ENCODE measurements around the gene DLG2.

Gene DLG2

GRCh38 chr11:84720706-84721402 is 906.3 kb downstream of the DLG2 start:
- no peak for TF ChIP-seq POLR2AphosphoS5 (IDR thresholded peaks at IDR 0.05; ENCODE audit: low read depth)
- TF ChIP-seq CTCF (IDR thresholded peaks at IDR 0.05; ENCODE audit: insufficient read depth, low read length): no peak
- TF ChIP-seq SPI1 (IDR thresholded peaks at IDR 0.05; ENCODE audit: borderline replicate concordance, low read depth): 0 out of 2 replicates have a peak, but pooled peaks have one; percentile 19
- no peak for TF ChIP-seq REST (IDR thresholded peaks at IDR 0.05; ENCODE audit: insufficient replicate concordance, low read depth)
- TF ChIP-seq GABPA (IDR thresholded peaks at IDR 0.05; ENCODE audit: low read depth): no peak
- DNase-seq (ENCODE audit: low read depth in 1 of 2, low spot score in 1 of 2): peak in 1 of 2 experiments; percentile 23
- Histone ChIP-seq H3K4me3 (replicated peaks; ENCODE audit: insufficient read depth, low read length) (0 out of 2 replicates have a peak overlapping the region, but pooled peaks have one; percentile 6), H3K27ac (replicated peaks) (no peak overlapping the region), H3K27me3 (ENCODE audit: insufficient read depth, poor library complexity, severe bottlenecking) (peaks cover 9% of the 10 kb centered on the region)

- no peak for DNase-seq (ENCODE audit: low read depth in 1 of 2, low spot score in 1 of 2)
- no peak overlapping the region for H3K27ac ChIP-seq (replicated peaks)
- TF ChIP-seq CTCF (IDR thresholded peaks at IDR 0.05; ENCODE audit: insufficient read depth, low read length): no peak
- H3K27me3 ChIP-seq (ENCODE audit: insufficient read depth, poor library complexity, severe bottlenecking): peaks cover 9% of the 10 kb centered on the region
- H3K4me3 ChIP-seq (replicated peaks; ENCODE audit: insufficient read depth, low read length): no peak overlapping the region
Observed at GRCh38 chr11:84719935-84720577, 907.1 kb downstream of the DLG2 start.

GRCh38 chr11:84714316-84714780 is 912.8 kb downstream of the DLG2 start:
- TF ChIP-seq GABPA (IDR thresholded peaks at IDR 0.05; ENCODE audit: low read depth) (no peak), CTCF (IDR thresholded peaks at IDR 0.05; ENCODE audit: insufficient read depth, low read length) (peak; percentile 59), REST (IDR thresholded peaks at IDR 0.05; ENCODE audit: insufficient replicate concordance, low read depth) (peak; percentile 97), POLR2AphosphoS5 (IDR thresholded peaks at IDR 0.05; ENCODE audit: low read depth) (no peak), SPI1 (IDR thresholded peaks at IDR 0.05; ENCODE audit: borderline replicate concordance, low read depth) (peak; percentile 89)
- Histone ChIP-seq H3K27me3 (ENCODE audit: insufficient read depth, poor library complexity, severe bottlenecking) (no peaks in the 10 kb centered on the region), H3K4me3 (replicated peaks; ENCODE audit: insufficient read depth, low read length) (no peak overlapping the region), H3K27ac (replicated peaks) (no peak overlapping the region)
- DNase-seq (ENCODE audit: low read depth in 1 of 2, low spot score in 1 of 2): peak; percentile 1 to 58
